Measurements from ENCODE around the gene PEAK3. TPM values are rescaled to one million over a fixed set of nuclear protein-coding genes. Genes with fewer than 3 reads are reported as not detected.
"Not testable (repeated sequence)": the region's sequence is repeated elsewhere in the genome, so short reads cannot be mapped to it uniquely, and the experiment has no call there.

Gene PEAK3
- total and polyA plus RNA-seq, 9 donors: 0.04 to 0.12 (median 0.09) TPM; not detected in 3

DNA sequence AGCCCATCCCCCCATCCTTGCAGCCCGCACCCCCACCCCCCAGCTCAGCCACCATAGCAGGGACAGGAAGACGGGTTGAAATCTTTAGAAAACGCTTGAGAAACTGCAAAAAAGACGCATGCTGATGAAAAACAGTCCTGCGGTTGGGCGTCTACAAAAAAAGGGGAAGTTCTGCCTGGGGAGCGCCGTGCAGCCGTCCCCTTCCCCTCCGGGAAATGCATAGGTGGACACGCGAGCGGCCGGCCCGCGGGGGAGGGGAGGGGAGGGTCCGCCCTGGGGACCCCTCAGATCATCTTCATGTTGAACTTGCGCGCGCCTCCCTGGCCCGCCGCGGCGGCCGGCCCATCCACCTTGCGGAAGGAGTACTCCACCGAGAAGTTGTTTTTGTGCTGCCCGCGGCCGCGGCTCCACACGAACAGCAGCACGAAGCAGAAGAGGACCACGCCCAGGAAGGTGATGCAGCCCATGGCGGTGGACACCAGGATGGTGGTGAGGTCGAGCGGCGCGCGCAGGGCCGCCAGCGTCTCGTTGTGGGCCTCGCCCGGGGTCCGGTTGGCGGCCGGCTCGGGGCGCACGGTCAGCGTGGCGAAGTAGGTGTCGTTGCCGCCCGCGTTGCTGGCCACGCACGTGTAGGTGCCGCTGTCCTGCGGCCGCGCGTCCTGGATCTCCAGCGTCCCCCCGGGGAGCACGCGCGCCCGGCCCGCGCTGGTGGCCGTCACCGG lies 7.9 kb upstream of the PEAK3 start:
- Histone ChIP-seq H3K27me3 (ENCODE audit: control insufficient read depth, insufficient read depth, low read length) (peaks cover 90% of the 10 kb centered on the region), H3K36me3 (ENCODE audit: control insufficient read depth, insufficient read depth, low read length) (no peaks in the 10 kb centered on the region), H3K9me3 (replicated peaks; ENCODE audit: control insufficient read depth, low read depth, low read length) (no peaks in the 10 kb centered on the region), H3K4me1 (ENCODE audit: control insufficient read depth, insufficient read depth, low read length) (peaks cover 24% of the 10 kb centered on the region), H3K27ac (ENCODE audit: low read length) (no peak overlapping the region), H3K4me3 (ENCODE audit: low read length) (no peak overlapping the region)
- peak; percentile 58 for DNase-seq
- under 1% methylated on average over 71 of the region's 74 CpGs for WGBS (ENCODE audit: insufficient coverage)

DNA sequence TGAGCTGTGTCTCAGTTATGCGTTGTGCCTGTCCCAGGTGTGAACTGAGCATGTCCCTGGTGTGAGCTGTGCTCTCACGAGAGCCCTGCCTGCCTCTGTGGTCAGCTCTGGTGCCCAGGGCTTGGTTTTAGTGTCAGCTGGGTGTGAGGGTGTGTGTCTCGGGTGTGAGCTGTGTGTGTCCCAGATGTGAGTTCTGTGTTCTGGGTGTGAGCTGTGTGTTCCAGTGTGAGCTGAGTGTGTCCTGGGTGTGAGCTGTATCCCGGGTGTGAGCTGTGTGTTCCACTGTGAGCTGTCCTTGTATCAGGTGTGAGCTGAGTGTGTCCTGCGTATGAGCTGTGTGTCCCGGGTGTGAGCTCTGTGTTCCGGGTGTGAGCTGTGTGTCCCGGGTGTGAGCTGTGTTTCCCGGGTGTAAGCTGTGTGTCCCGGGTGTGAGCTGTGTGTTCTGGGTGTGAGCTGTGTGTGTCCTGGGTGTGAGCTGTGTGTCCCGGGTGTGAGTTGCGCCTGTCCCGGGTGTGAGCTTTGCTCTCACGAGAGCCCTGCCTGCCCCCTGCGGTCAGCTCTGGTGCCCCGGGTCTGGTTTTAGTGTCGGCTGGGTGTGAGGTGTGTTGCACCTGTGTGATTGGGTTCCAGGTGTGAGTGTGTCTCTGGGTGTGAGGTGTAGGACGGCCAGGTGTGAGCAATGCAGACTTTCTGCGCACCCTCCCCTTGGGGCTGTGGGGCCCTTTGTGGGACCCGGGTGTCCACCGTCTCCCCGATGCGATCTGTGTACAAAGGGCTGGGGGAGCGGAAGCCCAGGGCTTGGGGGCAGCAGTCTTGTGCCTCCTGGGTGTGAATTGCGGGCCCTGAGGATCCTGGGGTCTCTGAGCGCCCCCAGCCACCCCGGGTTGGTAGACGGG lies 7.1 kb upstream of the PEAK3 start:
- Histone ChIP-seq H3K36me3 (ENCODE audit: control insufficient read depth, insufficient read depth, low read length) (no peaks in the 10 kb centered on the region), H3K9me3 (replicated peaks; ENCODE audit: control insufficient read depth, low read depth, low read length) (no peaks in the 10 kb centered on the region), H3K27me3 (ENCODE audit: control insufficient read depth, insufficient read depth, low read length) (peaks cover 82% of the 10 kb centered on the region), H3K4me1 (ENCODE audit: control insufficient read depth, insufficient read depth, low read length) (peaks cover 16% of the 10 kb centered on the region), H3K4me3 (ENCODE audit: low read length) (no peak overlapping the region), H3K27ac (ENCODE audit: low read length) (no peak overlapping the region)
- no peak for DNase-seq
- 67% methylated on average over 23 of the region's 28 CpGs for WGBS (ENCODE audit: insufficient coverage)

DNA sequence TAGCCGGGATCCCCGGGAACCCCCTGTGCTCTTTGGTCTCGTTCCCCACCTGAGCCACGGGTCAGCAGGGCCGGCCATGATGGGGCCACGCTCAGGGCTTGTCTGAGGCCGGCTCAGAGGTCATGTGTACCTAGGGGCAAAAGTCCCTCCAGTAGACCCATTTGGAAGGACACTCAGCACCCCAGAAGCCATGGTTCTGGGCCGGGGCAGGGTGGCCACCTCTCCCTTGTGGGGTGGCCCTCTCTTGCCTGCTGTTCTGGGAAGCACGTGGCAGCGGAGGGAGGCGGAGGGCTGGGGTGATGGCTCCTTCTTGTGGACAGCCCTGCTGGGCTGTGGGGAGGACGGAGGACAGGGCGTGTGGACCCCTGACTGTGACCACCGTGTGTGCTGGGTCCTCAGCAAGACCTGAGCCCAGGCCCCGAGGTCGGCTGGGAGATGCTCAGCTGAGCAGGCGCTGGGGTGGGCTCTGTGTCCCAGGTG lies 6.4 kb upstream of the PEAK3 start:
- 82% methylated on average over 17 of the region's 17 CpGs for WGBS (ENCODE audit: insufficient coverage)
- Histone ChIP-seq H3K36me3 (ENCODE audit: control insufficient read depth, insufficient read depth, low read length) (no peaks in the 10 kb centered on the region), H3K27me3 (ENCODE audit: control insufficient read depth, insufficient read depth, low read length) (peaks cover 75% of the 10 kb centered on the region), H3K4me1 (ENCODE audit: control insufficient read depth, insufficient read depth, low read length) (peaks cover 12% of the 10 kb centered on the region), H3K4me3 (ENCODE audit: low read length) (no peak overlapping the region), H3K27ac (ENCODE audit: low read length) (no peak overlapping the region), H3K9me3 (replicated peaks; ENCODE audit: control insufficient read depth, low read depth, low read length) (no peaks in the 10 kb centered on the region)
- no peak for DNase-seq

DNA sequence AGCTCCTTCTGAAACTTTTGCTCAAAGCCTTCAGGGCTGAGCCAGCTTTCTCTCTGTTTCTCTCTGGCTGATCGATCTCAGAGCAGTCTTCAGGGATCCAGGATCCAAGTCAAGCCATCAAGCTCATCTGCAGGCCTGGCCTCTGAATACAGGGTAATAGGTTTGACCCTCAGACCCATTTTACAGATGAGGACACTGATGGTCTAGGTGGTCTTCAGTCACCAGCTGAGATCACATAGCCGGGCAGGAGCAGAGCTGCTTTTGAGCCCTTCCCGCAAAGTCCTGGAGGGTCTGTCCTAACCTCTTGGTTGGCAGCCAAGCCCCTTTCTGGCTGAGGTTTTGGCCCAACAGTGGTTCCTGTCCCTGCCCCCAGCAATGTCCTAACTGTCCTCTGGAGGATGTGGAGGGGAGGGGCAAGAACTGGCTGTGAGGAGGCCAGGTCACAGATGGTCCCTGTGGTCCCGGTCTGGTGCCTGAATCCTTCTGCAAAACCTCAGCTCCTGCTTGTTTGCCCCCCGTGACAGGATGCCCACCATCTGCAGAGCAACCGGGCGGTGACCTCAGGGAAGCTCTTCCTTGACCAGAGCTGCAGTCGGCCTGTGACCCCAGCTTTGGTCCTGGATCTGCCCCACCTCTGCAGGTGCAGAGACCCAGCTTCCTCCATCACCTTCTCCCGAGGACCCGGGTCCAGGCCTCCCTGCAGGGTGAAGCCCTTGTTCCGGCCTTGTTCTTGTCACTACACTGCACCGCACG lies 5.8 kb upstream of the PEAK3 start:
- WGBS (ENCODE audit: insufficient coverage): 65% methylated on average over 13 of the region's 13 CpGs
- no peak for DNase-seq
- Histone ChIP-seq H3K4me1 (ENCODE audit: control insufficient read depth, insufficient read depth, low read length) (peaks cover 12% of the 10 kb centered on the region), H3K27ac (ENCODE audit: low read length) (no peak overlapping the region), H3K27me3 (ENCODE audit: control insufficient read depth, insufficient read depth, low read length) (peaks cover 76% of the 10 kb centered on the region), H3K36me3 (ENCODE audit: control insufficient read depth, insufficient read depth, low read length) (no peaks in the 10 kb centered on the region), H3K9me3 (replicated peaks; ENCODE audit: control insufficient read depth, low read depth, low read length) (no peaks in the 10 kb centered on the region), H3K4me3 (ENCODE audit: low read length) (no peak overlapping the region)

DNA sequence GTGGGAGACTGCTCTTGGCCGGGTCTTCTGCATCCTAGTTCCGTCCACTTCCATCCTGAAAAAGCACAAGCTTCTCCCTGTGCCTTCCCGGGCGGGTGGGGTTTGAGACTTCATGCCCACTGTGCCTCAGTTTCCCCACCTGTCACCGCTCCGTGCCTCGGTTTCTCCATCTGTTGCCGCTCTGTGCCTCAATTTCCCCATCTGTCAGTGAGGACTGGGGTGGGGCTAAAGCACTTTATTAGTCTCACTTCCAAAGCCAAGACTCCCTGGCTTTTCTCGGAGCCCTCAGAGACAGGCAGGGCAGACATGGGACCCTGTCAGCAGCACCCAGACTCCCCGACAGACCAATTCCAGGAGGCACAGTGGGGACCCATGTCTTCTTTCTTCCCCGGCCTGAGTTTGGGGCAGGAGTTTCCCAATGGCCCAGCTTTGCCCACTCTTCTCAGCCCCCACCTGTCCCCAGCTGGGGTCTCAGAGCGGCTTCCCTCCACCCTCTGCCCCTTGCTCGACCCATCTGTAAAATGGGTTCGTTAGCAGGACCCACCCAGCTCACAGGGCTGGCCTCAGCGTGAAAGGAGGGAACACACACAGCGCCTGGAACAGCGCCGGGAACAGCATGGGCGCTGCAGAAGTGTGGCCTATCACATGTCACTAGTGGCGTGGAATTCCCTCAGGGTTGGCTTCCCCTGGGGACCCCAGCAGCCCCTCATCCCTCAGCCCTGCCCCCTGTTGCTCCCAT lies 4.6 kb upstream of the PEAK3 start:
- Histone ChIP-seq H3K4me1 (ENCODE audit: control insufficient read depth, insufficient read depth, low read length) (peaks cover 23% of the 10 kb centered on the region), H3K36me3 (ENCODE audit: control insufficient read depth, insufficient read depth, low read length) (no peaks in the 10 kb centered on the region), H3K9me3 (replicated peaks; ENCODE audit: control insufficient read depth, low read depth, low read length) (no peaks in the 10 kb centered on the region), H3K27ac (ENCODE audit: low read length) (no peak overlapping the region), H3K27me3 (ENCODE audit: control insufficient read depth, insufficient read depth, low read length) (peaks cover 76% of the 10 kb centered on the region), H3K4me3 (ENCODE audit: low read length) (no peak overlapping the region)
- WGBS (ENCODE audit: insufficient coverage): 78% methylated on average over 14 of the region's 20 CpGs
- DNase-seq: no peak

DNA sequence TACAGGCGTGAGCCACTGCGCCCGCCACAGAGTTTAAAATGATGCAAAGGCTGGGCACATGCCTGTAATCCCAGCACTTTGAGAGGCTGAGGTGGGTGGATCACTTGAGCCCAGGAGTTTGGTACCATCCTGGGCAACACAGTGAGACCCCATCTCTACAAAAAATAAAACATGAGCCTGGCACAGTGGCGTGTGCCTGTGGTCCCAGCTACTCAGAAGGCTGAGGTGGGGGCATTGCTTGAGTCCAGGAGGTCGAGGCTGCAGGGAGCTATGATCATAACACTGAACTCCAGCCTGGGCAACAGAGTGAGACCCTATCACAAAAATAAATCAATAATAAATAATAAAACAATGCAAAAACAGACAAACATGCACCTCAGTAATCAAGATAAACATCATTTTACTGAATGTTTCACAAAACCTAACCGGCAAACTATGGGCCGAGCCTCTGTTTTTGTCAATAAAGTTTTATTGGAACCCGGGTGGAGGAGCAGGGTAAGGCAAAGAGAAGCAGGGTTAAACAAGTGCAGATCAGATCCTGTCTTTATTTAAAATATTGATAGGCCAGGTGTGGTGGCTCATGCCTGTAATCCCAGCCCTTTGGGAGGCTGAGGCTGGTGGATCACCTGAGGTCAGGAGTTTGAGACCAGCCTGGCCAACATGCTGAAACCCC lies 2.0 kb upstream of the PEAK3 start:
- Histone ChIP-seq H3K36me3 (ENCODE audit: control insufficient read depth, insufficient read depth, low read length) (no peaks in the 10 kb centered on the region), H3K27ac (ENCODE audit: low read length) (no peak overlapping the region), H3K4me1 (ENCODE audit: control insufficient read depth, insufficient read depth, low read length) (peaks cover 11% of the 10 kb centered on the region), H3K27me3 (ENCODE audit: control insufficient read depth, insufficient read depth, low read length) (peaks cover 54% of the 10 kb centered on the region), H3K4me3 (ENCODE audit: low read length) (no peak overlapping the region), H3K9me3 (replicated peaks; ENCODE audit: control insufficient read depth, low read depth, low read length) (no peaks in the 10 kb centered on the region)
- WGBS (ENCODE audit: insufficient coverage): no CpG with 5 or more reads among the region's 8 CpGs
- no peak for DNase-seq

DNA sequence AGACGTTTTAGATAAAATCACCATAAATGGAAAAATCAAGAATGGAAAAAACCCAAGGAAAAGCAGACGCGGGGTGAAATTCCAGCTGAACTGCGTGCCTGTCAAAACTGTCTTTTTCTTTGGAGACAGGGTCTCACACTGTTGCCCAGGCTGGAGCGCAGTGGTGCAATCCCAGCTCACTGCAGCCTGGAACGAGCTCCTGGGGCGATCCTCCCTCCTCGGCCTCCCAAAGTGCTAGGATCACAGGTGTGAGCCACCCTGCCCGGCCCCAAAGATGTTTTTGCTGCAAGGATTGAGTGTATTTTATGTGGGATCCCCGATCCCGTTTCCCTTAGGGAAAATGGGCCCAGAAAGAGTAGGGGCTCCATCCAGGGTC lies 875 bp upstream of the PEAK3 start:
- H3K27ac ChIP-seq (ENCODE audit: low read length): no peak overlapping the region
- DNase-seq: no peak
- H3K4me3 ChIP-seq (ENCODE audit: low read length): no peak overlapping the region
- peaks cover 43% of the 10 kb centered on the region for H3K27me3 ChIP-seq (ENCODE audit: control insufficient read depth, insufficient read depth, low read length)
- H3K4me1 ChIP-seq (ENCODE audit: control insufficient read depth, insufficient read depth, low read length): peaks cover 11% of the 10 kb centered on the region
- no peaks in the 10 kb centered on the region for H3K36me3 ChIP-seq (ENCODE audit: control insufficient read depth, insufficient read depth, low read length)
- WGBS (ENCODE audit: insufficient coverage): 53% methylated on average over 10 of the region's 11 CpGs
- no peaks in the 10 kb centered on the region for H3K9me3 ChIP-seq (replicated peaks; ENCODE audit: control insufficient read depth, low read depth, low read length)

DNA sequence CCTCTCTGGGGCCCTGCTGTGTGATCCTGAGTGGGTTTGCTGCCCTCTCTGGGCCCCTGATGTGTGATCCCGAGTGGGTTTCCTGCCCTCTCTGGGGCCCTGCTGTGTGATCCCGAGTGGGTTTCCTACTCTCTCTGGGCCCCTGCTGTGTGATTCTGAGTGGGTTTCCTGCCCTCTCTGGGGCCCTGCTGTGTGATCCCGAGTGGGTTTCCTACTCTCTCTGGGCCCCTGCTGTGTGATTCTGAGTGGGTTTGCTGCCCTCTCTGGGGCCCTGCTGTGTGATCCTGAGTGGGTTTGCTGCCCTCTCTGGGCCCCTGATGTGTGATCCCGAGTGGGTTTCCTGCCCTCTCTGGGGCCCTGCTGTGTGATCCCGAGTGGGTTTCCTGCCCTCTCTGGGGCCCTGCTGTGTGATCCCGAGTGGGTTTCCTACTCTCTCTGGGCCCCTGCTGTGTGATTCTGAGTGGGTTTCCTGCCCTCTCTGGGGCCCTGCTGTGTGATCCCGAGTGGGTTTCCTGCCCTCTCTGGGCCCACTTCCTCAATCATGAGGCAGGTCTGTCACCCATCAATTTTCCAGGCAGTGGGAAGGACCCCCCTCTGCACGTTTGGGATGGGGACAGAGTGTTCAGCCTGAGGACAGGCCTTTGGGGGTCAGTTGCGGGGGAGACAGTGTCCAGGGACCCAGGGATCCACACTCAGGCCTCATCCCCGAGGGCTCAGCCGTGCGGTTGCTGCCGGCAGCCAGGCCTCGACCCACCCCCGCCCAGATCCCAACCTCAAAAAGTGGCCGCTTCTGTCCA lies 512 bp downstream of the PEAK3 start:
- not testable (repeated sequence) for H3K9me3 ChIP-seq (replicated peaks; ENCODE audit: control insufficient read depth, low read depth, low read length); H3K27ac ChIP-seq (ENCODE audit: low read length); DNase-seq; H3K36me3 ChIP-seq (ENCODE audit: control insufficient read depth, insufficient read depth, low read length)
- 0% methylated on average over 1 of the region's 16 CpGs for WGBS (ENCODE audit: insufficient coverage)
- Histone ChIP-seq H3K27me3 (ENCODE audit: control insufficient read depth, insufficient read depth, low read length) (peaks cover 30% of the 10 kb centered on the region), H3K4me3 (ENCODE audit: low read length) (peak overlapping the region; percentile 14), H3K4me1 (ENCODE audit: control insufficient read depth, insufficient read depth, low read length) (peaks cover 11% of the 10 kb centered on the region)

All from muscle of leg (tissue), 11 donors.